ENCODE measurements around the gene DEPDC1B.
"Not testable (repeated sequence)": the region's sequence is repeated elsewhere in the genome, so short reads cannot be mapped to it uniquely, and the experiment has no call there.

The DEPDC1B gene

DNA sequence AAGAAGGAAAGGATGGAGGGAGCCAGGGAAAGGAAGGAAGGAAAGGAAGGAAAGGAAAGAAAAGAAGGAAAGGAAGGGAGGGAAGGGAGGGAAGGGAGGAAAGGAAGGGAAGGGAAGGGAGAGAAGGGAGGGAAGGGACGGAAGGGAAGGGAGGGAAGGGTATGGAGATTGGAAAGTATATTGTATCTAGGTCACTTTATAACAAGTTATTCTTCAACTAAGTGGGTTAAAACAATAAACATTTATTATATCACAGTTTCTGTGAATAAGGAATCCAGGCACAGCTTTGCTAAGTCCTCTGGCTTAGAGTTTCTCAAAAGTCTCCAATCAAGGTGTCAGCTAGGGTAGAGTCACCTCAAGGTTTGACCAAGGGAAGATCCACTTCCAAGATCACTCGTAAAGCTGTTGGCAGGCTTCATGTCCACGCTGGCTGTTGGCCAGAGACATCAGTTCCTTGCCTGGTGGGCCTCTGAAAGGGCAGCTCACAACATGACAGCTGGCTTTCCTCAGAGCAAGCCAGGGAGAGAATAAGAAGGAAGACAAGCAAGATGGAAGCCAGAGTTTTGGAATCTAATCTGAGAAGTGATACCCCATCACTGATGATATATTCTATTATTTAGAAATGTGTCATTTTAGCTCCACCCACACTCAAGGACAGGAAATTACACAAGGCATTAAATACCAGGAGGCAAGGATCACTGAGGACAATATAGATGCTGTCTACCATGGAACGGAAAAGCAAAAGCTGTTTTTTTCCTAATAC lies 105.1 kb downstream of the DEPDC1B start:
- DNase-seq (ENCODE audit: low spot score): no peak
- TF ChIP-seq, protein P1, sequence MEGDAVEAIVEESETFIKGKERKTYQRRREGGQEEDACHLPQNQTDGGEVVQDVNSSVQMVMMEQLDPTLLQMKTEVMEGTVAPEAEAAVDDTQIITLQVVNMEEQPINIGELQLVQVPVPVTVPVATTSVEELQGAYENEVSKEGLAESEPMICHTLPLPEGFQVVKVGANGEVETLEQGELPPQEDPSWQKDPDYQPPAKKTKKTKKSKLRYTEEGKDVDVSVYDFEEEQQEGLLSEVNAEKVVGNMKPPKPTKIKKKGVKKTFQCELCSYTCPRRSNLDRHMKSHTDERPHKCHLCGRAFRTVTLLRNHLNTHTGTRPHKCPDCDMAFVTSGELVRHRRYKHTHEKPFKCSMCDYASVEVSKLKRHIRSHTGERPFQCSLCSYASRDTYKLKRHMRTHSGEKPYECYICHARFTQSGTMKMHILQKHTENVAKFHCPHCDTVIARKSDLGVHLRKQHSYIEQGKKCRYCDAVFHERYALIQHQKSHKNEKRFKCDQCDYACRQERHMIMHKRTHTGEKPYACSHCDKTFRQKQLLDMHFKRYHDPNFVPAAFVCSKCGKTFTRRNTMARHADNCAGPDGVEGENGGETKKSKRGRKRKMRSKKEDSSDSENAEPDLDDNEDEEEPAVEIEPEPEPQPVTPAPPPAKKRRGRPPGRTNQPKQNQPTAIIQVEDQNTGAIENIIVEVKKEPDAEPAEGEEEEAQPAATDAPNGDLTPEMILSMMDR (IDR thresholded peaks at IDR 0.05; ENCODE audit: extremely low read depth, missing control alignments): no peak

DNA sequence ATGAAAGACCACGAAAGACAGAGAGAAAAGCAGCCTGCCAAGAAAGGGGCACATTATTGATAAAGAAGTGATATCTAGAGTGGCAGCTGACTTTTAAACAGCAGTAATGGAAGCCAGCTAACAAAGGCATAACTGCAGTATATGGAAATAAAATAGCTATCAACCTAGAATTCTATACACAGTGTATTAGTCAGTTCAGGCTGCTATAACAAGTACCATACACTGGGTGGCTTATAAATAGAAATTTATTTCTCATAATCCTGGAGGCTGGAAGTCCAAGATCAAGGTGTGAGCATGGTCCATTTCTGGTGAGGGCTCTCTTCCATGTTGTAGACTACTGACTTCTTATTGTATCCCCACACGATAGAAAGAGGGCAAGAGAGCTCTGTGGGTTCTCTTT lies 109.8 kb downstream of the DEPDC1B start:
- no peak for DNase-seq (ENCODE audit: low spot score)
- TF ChIP-seq, protein P1 (IDR thresholded peaks at IDR 0.05; ENCODE audit: extremely low read depth, missing control alignments): no peak

DNA sequence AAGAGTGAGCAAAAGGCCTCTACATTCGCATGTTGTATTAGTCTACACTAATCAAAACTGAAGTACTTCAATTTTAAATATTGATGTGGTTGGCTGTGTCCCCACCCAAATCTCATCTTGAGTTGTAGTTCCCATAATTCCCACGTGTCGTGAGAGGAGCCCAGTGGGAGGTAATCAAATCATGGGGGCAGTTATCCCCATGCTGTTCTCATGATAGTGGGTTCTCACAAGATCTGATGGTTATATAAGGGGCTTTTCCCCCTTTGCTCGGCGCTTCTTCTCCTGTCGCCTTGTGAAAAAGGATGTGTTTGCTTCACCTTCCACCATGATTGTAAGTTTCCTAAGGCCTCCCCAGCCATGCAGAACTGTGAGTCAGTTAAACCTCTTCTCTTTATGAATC lies 112.7 kb downstream of the DEPDC1B start:
- DNase-seq (ENCODE audit: low spot score): not testable (repeated sequence)

DNA sequence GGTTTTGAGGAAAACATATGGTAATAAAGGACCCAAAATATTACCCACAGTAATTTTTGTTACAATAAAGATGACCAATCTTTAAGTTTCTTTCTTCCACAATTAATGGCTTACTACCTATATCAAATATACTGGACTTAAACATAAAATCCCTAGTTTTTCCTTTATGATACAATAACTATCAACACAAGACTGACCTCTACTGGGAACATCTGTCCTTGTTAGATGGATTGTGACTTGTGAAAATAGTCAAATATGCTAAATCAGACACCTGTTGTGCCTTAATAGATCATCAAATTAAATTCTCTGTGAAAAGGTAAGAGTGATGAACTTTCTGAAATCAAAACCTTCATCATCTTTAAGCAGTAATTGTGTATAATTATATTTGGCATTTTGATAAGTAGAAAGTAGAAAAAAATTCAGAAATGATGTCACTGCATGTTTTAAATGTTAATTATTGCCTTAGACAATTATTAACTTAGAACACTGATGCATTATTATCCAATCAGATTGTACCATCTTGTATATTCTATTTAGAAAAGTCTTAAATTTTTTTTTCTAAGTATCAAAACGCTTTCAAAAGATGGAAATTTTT lies 113.6 kb downstream of the DEPDC1B start:
- TF ChIP-seq, protein P1 (IDR thresholded peaks at IDR 0.05; ENCODE audit: extremely low read depth, missing control alignments): peak; percentile 30
- DNase-seq (ENCODE audit: low spot score): peak; percentile 12

DNA sequence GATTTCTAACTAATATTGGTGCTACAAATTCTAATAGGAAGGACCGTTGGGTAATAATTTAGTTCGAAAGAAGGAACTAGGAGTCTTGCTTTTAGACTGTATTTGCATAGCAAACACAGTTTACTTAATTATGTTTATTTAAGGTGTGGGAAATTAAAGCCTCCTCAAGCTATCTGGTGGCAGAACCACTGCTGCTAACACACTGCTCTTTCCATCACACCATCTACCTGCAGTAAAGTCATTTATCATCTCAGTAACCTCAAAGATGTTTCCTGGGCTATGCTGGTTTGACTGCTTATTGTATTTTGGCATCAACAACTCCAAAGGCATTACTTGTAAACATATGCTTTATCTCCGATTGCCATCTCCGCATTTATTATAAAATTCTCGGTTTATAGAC lies 114.3 kb downstream of the DEPDC1B start:
- no peak for DNase-seq (ENCODE audit: low spot score)
- TF ChIP-seq, protein P1 (IDR thresholded peaks at IDR 0.05; ENCODE audit: extremely low read depth, missing control alignments): no peak

DNA sequence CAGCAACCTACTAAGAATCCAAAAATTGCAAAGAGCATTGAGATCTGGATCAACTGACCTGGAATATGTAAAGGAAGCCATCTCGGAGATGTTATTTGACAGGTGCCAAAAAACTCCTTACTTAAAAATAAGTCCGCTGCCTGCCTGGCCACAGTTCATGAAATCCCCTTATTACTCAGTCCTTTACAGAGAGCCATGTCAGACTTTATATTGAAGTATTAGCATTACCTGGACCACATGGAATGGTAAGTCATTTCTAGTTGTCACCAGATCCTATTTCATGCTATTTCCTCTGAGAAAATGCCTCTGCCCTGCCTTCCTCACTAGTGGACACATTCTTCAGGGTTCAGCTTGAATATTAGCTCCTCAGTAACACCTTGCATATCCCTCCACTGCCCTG lies 115.7 kb downstream of the DEPDC1B start:
- DNase-seq (ENCODE audit: low spot score): no peak

DNA sequence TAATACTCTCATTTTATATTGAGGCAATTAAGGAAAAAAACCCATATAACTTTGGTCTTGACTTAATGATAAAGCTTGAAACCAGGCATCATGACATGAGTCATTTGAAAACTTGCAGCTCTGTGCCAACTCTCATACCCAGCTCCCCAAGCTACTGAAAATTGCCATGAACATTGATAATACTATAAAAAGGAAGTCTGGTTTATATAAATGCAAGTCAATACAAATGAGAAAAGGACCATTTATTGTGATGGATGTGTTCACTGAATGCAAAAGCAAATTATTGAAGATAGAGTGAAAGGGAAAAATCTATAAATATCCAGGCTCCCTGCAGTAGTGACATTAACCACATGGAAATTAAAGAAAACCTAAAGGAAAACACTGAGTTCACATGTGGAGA lies 116.3 kb downstream of the DEPDC1B start:
- TF ChIP-seq, protein P1 (IDR thresholded peaks at IDR 0.05; ENCODE audit: extremely low read depth, missing control alignments): no peak
- no peak for DNase-seq (ENCODE audit: low spot score)

More for the DNA sequence above, 115.7 kb downstream of the DEPDC1B start:
- TF ChIP-seq, protein P1 (IDR thresholded peaks at IDR 0.05; ENCODE audit: extremely low read depth, missing control alignments): no peak

DNA sequence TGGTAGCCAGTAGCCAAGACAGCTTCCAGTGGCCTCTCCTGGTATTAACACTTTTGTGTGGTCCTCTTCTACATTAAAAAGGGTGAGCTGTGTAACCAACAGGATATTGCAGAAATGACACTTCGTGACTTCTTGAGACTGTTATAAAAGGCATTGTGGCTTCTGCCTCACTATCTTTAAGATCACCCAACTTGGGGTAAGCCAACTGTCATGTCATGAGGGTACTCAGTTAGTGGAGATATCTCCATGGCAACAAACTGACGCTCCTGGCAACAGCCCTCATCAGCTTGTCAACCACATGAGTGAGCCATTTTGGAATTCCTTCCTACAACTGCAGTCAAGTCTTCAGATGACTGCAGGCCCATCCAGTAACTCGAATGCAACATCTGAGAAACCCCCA lies 121.7 kb downstream of the DEPDC1B start:
- DNase-seq (ENCODE audit: low spot score): no peak
- TF ChIP-seq, protein P1 (IDR thresholded peaks at IDR 0.05; ENCODE audit: extremely low read depth, missing control alignments): no peak
